ENCODE results near the gene RFLNA.

- no peak for TF ChIP-seq CTCF (IDR thresholded peaks at IDR 0.05 in 4 of 5, conservative IDR thresholded peaks at IDR 0.05 in 1 of 5)
- TF ChIP-seq POLR2A (IDR thresholded peaks at IDR 0.05) = no peak
Observed at GRCh38 chr12:124332900-124333299, 38.0 kb downstream of the RFLNA start.
